Fibroblast of the aortic adventitia (primary cell): ENCODE results near the gene SLC2A1. TPM values are rescaled to one million over a fixed set of nuclear protein-coding genes. Genes with fewer than 3 reads are reported as not detected.

Source experiments
- DNase-seq: peaks from one replicate; pipeline ENCODE4 v3.0.0-alpha.2; 2010; ENCODE audit warnings: low read depth
- H3K4me3 ChIP-seq: 2 replicates; pipeline ENCODE4 v1.5.1; 2011; ENCODE audit warnings: low read depth, mild to moderate bottlenecking, control low read depth, low read length, moderate library complexity
- total RNA-seq: library from RNA; depleted of rRNA; stranded (reverse); fragments of >200 nt; gene quantifications from 2 replicates; pipeline ENCODE4 v1.2.3, GENCODE V29; 2012; ENCODE audit warnings: low replicate concordance
- TF ChIP-seq, protein P1 (sequence below): IDR thresholded peaks from 2 replicates; pipeline ENCODE4 v1.5.1; 2011; ENCODE audit warnings: mild to moderate bottlenecking, low read length, control low read depth, inconsistent platforms; ENCODE audit not compliant: insufficient read depth

Gene SLC2A1
- total RNA-seq, 1 donor, result 16.3 TPM

DNA sequence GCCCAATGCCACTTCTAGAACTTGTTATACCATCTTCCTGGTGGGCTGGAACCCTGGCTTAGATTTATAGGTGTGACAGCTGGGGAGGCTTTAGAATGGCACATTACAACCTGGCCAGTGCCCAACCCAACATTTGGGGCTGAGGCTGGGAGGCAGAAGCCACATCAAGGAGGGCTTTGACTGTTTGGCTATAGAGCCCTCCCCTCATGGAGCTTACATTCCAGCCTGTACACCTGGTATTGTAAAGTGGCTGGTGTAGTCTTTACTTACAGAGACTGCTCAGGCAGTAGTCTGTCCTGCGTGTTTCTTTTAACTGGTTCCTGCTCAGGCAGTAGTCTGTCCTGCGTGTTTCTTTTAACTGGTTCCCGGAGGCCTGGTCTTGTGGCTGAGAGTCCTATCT lies 10.0 kb upstream of the SLC2A1 start:
- no peak for DNase-seq
- no peak overlapping the region for H3K4me3 ChIP-seq
- TF ChIP-seq, protein P1, sequence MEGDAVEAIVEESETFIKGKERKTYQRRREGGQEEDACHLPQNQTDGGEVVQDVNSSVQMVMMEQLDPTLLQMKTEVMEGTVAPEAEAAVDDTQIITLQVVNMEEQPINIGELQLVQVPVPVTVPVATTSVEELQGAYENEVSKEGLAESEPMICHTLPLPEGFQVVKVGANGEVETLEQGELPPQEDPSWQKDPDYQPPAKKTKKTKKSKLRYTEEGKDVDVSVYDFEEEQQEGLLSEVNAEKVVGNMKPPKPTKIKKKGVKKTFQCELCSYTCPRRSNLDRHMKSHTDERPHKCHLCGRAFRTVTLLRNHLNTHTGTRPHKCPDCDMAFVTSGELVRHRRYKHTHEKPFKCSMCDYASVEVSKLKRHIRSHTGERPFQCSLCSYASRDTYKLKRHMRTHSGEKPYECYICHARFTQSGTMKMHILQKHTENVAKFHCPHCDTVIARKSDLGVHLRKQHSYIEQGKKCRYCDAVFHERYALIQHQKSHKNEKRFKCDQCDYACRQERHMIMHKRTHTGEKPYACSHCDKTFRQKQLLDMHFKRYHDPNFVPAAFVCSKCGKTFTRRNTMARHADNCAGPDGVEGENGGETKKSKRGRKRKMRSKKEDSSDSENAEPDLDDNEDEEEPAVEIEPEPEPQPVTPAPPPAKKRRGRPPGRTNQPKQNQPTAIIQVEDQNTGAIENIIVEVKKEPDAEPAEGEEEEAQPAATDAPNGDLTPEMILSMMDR, result no peak

DNA sequence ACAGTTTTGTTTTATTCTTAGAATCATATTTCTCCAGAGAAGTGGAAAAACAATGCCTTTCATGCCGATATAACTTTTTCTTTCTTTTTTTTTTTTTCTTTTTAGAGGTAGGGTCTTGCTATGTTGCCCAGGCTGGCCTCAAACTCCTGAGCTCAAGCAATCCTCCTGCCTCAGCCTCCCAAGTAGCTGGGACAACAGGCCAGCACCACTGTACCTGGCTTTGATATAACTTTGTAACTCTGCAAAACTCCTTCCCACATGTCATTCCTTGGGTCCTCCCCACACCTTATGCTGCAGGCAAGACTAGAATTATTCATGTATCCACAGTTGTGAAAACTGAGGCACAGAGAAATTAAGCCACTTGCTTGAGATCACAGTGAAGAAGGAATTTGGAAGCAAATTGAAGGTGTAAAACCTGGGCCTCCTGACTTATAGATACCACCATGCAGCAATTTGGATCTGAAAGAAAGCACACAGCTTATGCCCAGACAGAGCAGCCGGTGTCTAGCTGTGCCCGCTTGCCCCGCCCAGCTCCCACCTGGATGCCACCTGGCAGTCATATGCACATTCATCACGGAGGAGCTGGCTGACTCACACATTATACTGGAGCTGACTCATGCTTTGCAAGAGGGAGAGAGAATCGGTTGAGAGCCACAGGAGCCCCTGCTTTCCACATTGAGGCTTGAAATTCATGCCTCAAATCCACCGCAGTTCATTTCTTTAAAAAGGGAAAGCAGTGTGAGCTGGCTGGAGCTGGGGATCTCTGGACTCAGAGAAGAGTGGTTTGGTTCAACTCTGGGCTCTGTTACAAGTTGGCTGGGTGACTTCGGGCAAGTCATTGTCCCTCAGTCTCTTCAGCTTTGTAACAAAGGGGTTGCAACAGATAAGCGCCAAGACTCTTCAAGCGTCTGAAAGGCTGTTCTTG lies 8.3 kb upstream of the SLC2A1 start:
- no peak overlapping the region for H3K4me3 ChIP-seq
- TF ChIP-seq, protein P1, result no peak
- peak; percentile 84 for DNase-seq

GRCh38 chr1:42965378-42965777 lies 6.7 kb upstream of the SLC2A1 start:
- no peak overlapping the region for H3K4me3 ChIP-seq
- TF ChIP-seq, protein P1, result no peak
- DNase-seq, result no peak

GRCh38 chr1:42964044-42964812 lies 5.6 kb upstream of the SLC2A1 start:
- TF ChIP-seq, protein P1, result no peak
- no peak for DNase-seq
- no peak overlapping the region for H3K4me3 ChIP-seq

- no peak overlapping the region for H3K4me3 ChIP-seq
- TF ChIP-seq, protein P1, result no peak
- peak; percentile 86 for DNase-seq
Observed at GRCh38 chr1:42963378-42964043, 4.8 kb upstream of the SLC2A1 start.

GRCh38 chr1:42962641-42963377 lies 4.1 kb upstream of the SLC2A1 start:
- TF ChIP-seq, protein P1, result no peak
- no peak overlapping the region for H3K4me3 ChIP-seq
- DNase-seq, result peak; percentile 57
